Parathyroid adenoma (tissue), 2 donors: ENCODE measurements around the gene RAD1.

Experiments
- H2AFZ ChIP-seq: fragments of 300-600 bp; sonication (generic); one replicate; pipeline ENCODE4 v1.7.0; 2017; ENCODE audit warnings: antibody characterized with exemption, mild to moderate bottlenecking
- H3K27ac ChIP-seq: fragments of 300-600 bp; sonication (generic); one replicate; pipeline ENCODE4 v1.7.0; 2017
- H3K27me3 ChIP-seq: fragments of 300-600 bp; sonication (generic); one replicate; pipeline ENCODE4 v1.7.0; 2017; ENCODE audit warnings: low read length; ENCODE audit not compliant: control insufficient read depth, insufficient read depth
- H3K36me3 ChIP-seq: fragments of 300-600 bp; sonication (generic); one replicate; pipeline ENCODE4 v1.7.0; 2017; ENCODE audit warnings: low read length; ENCODE audit not compliant: control insufficient read depth, insufficient read depth
- H3K4me1 ChIP-seq: fragments of 300-600 bp; sonication (generic); one replicate; pipeline ENCODE4 v1.7.0; 2017; ENCODE audit warnings: control low read depth
- H3K4me2 ChIP-seq: fragments of 300-600 bp; sonication (generic); one replicate; pipeline ENCODE4 v1.7.0; 2017; ENCODE audit warnings: low read length
- H3K4me3 ChIP-seq: fragments of 300-600 bp; sonication (generic); one replicate; pipeline ENCODE4 v1.7.0; 2017; ENCODE audit warnings: low read depth, low read length
- H3K79me2 ChIP-seq: fragments of 300-600 bp; sonication (generic); one replicate; pipeline ENCODE4 v1.7.0; 2017; ENCODE audit warnings: control low read depth
- H3K9ac ChIP-seq: fragments of 300-600 bp; sonication (generic); one replicate; pipeline ENCODE4 v1.7.0; 2017; ENCODE audit warnings: mild to moderate bottlenecking
- H3K9me3 ChIP-seq: fragments of 300-600 bp; sonication (generic); one replicate; pipeline ENCODE4 v1.7.0; 2017; ENCODE audit warnings: low read length; ENCODE audit not compliant: control insufficient read depth
- TF ChIP-seq, protein P1 (sequence below): fragments of 300-600 bp; sonication (generic); IDR thresholded peaks from one replicate; pipeline ENCODE4 v1.7.0; 2017; ENCODE audit warnings: antibody characterized with exemption, mild to moderate bottlenecking
- donor health status: primary hyperparathyroidism.

RAD1 gene

GRCh38 chr5:34891981-34892380 lies 23.3 kb downstream of the RAD1 start:
- H3K4me3 ChIP-seq, result no peak overlapping the region
- no peak overlapping the region for H3K4me2 ChIP-seq
- no peaks in the 10 kb centered on the region for H3K9me3 ChIP-seq
- H3K27me3 ChIP-seq, result no peaks in the 10 kb centered on the region
- H3K4me1 ChIP-seq, result no peaks in the 10 kb centered on the region
- TF ChIP-seq, protein P1, sequence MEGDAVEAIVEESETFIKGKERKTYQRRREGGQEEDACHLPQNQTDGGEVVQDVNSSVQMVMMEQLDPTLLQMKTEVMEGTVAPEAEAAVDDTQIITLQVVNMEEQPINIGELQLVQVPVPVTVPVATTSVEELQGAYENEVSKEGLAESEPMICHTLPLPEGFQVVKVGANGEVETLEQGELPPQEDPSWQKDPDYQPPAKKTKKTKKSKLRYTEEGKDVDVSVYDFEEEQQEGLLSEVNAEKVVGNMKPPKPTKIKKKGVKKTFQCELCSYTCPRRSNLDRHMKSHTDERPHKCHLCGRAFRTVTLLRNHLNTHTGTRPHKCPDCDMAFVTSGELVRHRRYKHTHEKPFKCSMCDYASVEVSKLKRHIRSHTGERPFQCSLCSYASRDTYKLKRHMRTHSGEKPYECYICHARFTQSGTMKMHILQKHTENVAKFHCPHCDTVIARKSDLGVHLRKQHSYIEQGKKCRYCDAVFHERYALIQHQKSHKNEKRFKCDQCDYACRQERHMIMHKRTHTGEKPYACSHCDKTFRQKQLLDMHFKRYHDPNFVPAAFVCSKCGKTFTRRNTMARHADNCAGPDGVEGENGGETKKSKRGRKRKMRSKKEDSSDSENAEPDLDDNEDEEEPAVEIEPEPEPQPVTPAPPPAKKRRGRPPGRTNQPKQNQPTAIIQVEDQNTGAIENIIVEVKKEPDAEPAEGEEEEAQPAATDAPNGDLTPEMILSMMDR, result no peak
- no peak overlapping the region for H2AFZ ChIP-seq
- no peak overlapping the region for H3K9ac ChIP-seq
- no peaks in the 10 kb centered on the region for H3K79me2 ChIP-seq
- no peak overlapping the region for H3K27ac ChIP-seq
- no peaks in the 10 kb centered on the region for H3K36me3 ChIP-seq

DNA sequence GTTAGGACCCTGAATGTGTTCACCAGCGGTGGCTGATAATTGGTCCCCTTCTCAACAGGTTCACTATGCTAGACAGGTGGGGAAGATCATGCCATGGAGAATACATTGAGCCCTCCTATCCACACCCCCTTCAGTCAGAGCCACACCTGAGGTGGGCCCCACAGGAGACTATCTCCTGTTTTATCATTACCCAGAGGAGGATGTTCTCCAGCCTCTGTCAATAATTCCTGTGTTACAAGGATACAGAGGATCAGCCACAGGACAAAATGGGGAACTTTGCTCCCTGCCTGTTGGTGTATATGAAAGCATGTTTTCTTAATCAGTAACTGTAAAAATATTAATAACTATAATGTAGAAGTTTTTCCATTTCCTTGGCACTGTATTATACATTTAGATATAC lies 25.9 kb downstream of the RAD1 start:
- Histone ChIP-seq H3K27me3 (no peaks in the 10 kb centered on the region), H3K36me3 (no peaks in the 10 kb centered on the region), H3K27ac (no peak overlapping the region), H3K4me3 (no peak overlapping the region), H3K4me1 (no peaks in the 10 kb centered on the region), H3K4me2 (no peak overlapping the region), H3K79me2 (no peaks in the 10 kb centered on the region), H2AFZ (no peak overlapping the region), H3K9ac (no peak overlapping the region), H3K9me3 (no peaks in the 10 kb centered on the region)
- TF ChIP-seq, protein P1, result no peak

DNA sequence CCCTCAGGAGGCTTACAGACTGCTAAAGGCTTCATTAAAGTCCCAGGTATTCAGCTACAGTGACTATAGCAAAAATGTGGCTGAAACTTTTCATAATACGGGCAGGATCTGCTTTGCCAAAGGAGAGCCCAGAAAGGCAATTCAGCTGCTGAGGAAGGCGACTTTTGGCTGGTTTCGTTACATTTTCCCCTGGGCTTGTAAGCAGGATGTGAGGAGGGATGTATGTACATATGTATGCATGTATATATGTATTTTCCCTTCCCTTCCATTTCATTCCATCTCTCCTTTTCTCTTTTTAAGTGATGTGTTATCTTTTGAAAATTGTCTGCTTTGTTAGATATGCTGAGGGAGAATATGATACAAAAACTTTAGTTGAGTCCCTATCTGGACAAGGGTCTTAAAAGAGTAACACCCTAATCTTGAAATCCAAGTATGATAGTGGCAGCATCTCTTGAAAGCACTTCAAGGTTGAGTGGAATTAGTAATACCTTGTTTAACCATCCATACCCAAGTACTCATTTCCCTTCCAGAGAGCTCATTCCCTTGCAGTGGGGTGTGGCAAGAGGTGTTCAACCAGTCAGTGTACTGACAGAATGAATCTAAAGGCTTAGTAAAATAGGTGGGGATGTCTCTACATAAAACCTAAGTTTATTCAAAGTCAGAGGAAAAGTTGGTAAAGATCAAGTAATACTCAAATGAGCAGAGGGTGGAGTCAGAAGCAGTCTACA lies 28.7 kb downstream of the RAD1 start:
- Histone ChIP-seq H3K36me3 (no peaks in the 10 kb centered on the region), H3K9me3 (no peaks in the 10 kb centered on the region), H3K27ac (no peak overlapping the region), H2AFZ (no peak overlapping the region), H3K9ac (no peak overlapping the region), H3K27me3 (no peaks in the 10 kb centered on the region), H3K79me2 (no peaks in the 10 kb centered on the region), H3K4me1 (no peaks in the 10 kb centered on the region), H3K4me3 (no peak overlapping the region), H3K4me2 (no peak overlapping the region)
- TF ChIP-seq, protein P1, result no peak

GRCh38 chr5:34881246-34881645 lies 34.1 kb downstream of the RAD1 start:
- no peak overlapping the region for H3K9ac ChIP-seq
- no peak overlapping the region for H3K4me3 ChIP-seq
- H2AFZ ChIP-seq, result no peak overlapping the region
- H3K9me3 ChIP-seq, result no peaks in the 10 kb centered on the region
- H3K79me2 ChIP-seq, result no peaks in the 10 kb centered on the region
- H3K36me3 ChIP-seq, result no peaks in the 10 kb centered on the region
- H3K4me1 ChIP-seq, result no peaks in the 10 kb centered on the region
- TF ChIP-seq, protein P1, result no peak
- H3K4me2 ChIP-seq, result no peak overlapping the region
- no peak overlapping the region for H3K27ac ChIP-seq
- H3K27me3 ChIP-seq, result no peaks in the 10 kb centered on the region

DNA sequence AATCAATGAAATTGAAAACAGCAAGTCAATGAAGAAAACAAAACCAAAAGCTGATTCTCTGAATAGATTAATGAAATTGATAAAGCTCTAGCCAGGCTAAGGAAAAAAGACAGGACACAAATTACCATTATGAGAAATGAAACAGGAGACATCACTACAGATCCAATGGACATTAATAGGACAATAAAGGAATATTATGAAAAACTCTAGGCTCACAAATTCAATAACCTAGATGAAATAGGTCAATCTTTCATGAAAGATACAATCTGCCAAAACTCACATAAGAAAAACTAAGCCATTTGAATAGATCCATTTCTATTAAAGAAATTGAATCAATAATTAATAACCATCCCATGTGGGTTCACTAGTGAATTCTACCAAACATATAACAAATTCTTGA lies 39.0 kb downstream of the RAD1 start:
- H3K4me1 ChIP-seq, result peaks cover 5% of the 10 kb centered on the region
- H3K4me3 ChIP-seq, result no peak overlapping the region
- no peak overlapping the region for H2AFZ ChIP-seq
- no peak overlapping the region for H3K4me2 ChIP-seq
- H3K36me3 ChIP-seq, result no peaks in the 10 kb centered on the region
- no peaks in the 10 kb centered on the region for H3K27me3 ChIP-seq
- TF ChIP-seq, protein P1, result no peak
- no peak overlapping the region for H3K27ac ChIP-seq
- H3K79me2 ChIP-seq, result no peaks in the 10 kb centered on the region
- H3K9ac ChIP-seq, result no peak overlapping the region
- no peaks in the 10 kb centered on the region for H3K9me3 ChIP-seq
